HG02973 (cell line): ENCODE results near the gene LRP4.
A peak's percentile ranks its signal among the peaks of the same experiment; 100 is the strongest.
"Not testable (repeated sequence)": the region's sequence is repeated elsewhere in the genome, so short reads cannot be mapped to it uniquely, and the experiment has no call there.

Source experiments
- ATAC-seq: cut with Tn5 transposase; IDR thresholded peaks from one replicate; pipeline ENCODE4 v1.9.1; 2021; ENCODE audit warnings: moderate library complexity; ENCODE audit not compliant: unreplicated experiment

The LRP4 gene

GRCh38 chr11:46918083-46918787 is at the start of gene LRP4:
TSS of gene LRP4 (minus strand) at chr11:46918550. CDS start at chr11:46918379, 171 bp downstream.
- ATAC-seq: no peak

GRCh38 chr11:46967962-46968361 is 49.6 kb upstream of the LRP4 start:
- ATAC-seq: no peak

GRCh38 chr11:46966773-46967172 is 48.4 kb upstream of the LRP4 start:
- no peak for ATAC-seq

- no peak for ATAC-seq
Measured at GRCh38 chr11:46963844-46964243, 45.5 kb upstream of the LRP4 start.

GRCh38 chr11:46961886-46962285 is 43.5 kb upstream of the LRP4 start:
- not testable (repeated sequence) for ATAC-seq

GRCh38 chr11:46961041-46961440 is 42.7 kb upstream of the LRP4 start:
- ATAC-seq: no peak

GRCh38 chr11:46958777-46959176 is 40.4 kb upstream of the LRP4 start:
- no peak for ATAC-seq

- no peak for ATAC-seq
Measured at GRCh38 chr11:46953093-46953492, 34.7 kb upstream of the LRP4 start.

GRCh38 chr11:46952553-46952952 is 34.2 kb upstream of the LRP4 start:
- ATAC-seq: no peak

- ATAC-seq: no peak
Measured at GRCh38 chr11:46951864-46952263, 33.5 kb upstream of the LRP4 start.

GRCh38 chr11:46949297-46949696 is 30.9 kb upstream of the LRP4 start:
- ATAC-seq: no peak

- no peak for ATAC-seq
Measured at GRCh38 chr11:46948378-46949131, 30.2 kb upstream of the LRP4 start.

GRCh38 chr11:46947399-46948077 is 29.2 kb upstream of the LRP4 start:
- ATAC-seq: no peak

- ATAC-seq: no peak
Measured at GRCh38 chr11:46944356-46945075, 26.2 kb upstream of the LRP4 start.

GRCh38 chr11:46942172-46942571 is 23.8 kb upstream of the LRP4 start:
- ATAC-seq: no peak

- ATAC-seq: peak; percentile 79
Measured at GRCh38 chr11:46936138-46937110, 18.1 kb upstream of the LRP4 start, which contains the start of gene CSTPP1. TSS of gene CSTPP1 (plus strand) at chr11:46936761. CDS start at chr11:46936806, 45 bp downstream.

GRCh38 chr11:46930089-46930488 is 11.7 kb upstream of the LRP4 start:
- no peak for ATAC-seq

GRCh38 chr11:46928701-46929100 is 10.4 kb upstream of the LRP4 start:
- not testable (repeated sequence) for ATAC-seq

GRCh38 chr11:46927928-46928327 is 9.6 kb upstream of the LRP4 start:
- not testable (repeated sequence) for ATAC-seq

GRCh38 chr11:46920755-46921154 is 2.4 kb upstream of the LRP4 start:
- no peak for ATAC-seq
